ENCODE results near the gene FMO5. TPM values are rescaled to one million over a fixed set of nuclear protein-coding genes. Genes with fewer than 3 reads are reported as not detected.

Gene FMO5
- total RNA-seq, 1 donor from 2014 or later = 1.0 TPM

DNA sequence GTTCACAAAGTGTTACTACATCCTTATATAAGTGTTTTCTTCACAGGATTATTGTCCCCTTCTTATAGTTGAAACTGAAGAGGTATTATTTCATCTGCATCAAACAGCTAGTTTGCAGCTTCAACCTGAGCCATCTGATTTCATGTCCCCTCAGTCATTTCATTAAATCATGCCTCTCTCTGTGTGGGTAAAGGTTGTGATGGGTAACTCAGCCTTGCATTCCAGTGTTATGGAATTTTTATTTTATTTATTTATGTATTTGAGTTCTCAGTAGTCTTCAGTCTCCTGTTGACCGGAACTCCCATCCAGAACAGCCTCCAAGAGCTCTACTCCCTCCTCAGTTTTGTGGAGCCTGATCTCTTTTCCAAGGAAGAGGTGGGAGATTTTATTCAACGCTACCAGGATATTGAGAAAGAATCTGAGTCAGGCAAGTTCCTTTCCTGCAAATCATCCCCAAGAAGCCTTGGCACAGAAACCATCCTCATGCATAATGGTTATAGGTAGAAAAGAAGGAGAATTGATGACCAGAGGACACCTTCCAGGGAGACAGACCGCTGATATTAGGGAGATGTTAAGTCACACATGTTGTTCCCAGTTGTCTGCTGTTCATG is 39.1 kb upstream of the FMO5 start:
- TF ChIP-seq, protein P1, sequence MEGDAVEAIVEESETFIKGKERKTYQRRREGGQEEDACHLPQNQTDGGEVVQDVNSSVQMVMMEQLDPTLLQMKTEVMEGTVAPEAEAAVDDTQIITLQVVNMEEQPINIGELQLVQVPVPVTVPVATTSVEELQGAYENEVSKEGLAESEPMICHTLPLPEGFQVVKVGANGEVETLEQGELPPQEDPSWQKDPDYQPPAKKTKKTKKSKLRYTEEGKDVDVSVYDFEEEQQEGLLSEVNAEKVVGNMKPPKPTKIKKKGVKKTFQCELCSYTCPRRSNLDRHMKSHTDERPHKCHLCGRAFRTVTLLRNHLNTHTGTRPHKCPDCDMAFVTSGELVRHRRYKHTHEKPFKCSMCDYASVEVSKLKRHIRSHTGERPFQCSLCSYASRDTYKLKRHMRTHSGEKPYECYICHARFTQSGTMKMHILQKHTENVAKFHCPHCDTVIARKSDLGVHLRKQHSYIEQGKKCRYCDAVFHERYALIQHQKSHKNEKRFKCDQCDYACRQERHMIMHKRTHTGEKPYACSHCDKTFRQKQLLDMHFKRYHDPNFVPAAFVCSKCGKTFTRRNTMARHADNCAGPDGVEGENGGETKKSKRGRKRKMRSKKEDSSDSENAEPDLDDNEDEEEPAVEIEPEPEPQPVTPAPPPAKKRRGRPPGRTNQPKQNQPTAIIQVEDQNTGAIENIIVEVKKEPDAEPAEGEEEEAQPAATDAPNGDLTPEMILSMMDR (conservative IDR thresholded peaks at IDR 0.05; ENCODE audit: low read depth, low read length) = no peak
- peak; percentile 39 for DNase-seq (ENCODE audit: low read depth)
- H3K4me3 ChIP-seq (ENCODE audit: low read depth, low read length) = no peak overlapping the region

- DNase-seq (ENCODE audit: low read depth) = no peak
- H3K4me3 ChIP-seq (ENCODE audit: low read depth, low read length) = no peak overlapping the region
- TF ChIP-seq, protein P1 (conservative IDR thresholded peaks at IDR 0.05; ENCODE audit: low read depth, low read length) = no peak
These were observed 35.8 kb upstream of the FMO5 start for GRCh38 chr1:147260956-147261355.

- DNase-seq (ENCODE audit: low read depth) = no peak
- TF ChIP-seq, protein P1 (conservative IDR thresholded peaks at IDR 0.05; ENCODE audit: low read depth, low read length) = no peak
These were observed 27.4 kb upstream of the FMO5 start for GRCh38 chr1:147252540-147252939.

GRCh38 chr1:147247656-147248238 is 22.6 kb upstream of the FMO5 start:
- no peak for DNase-seq (ENCODE audit: low read depth)
- H3K4me3 ChIP-seq (ENCODE audit: low read depth, low read length) = no peak overlapping the region
- TF ChIP-seq, protein P1 (conservative IDR thresholded peaks at IDR 0.05; ENCODE audit: low read depth, low read length) = no peak

More at GRCh38 chr1:147252540-147252939, 27.4 kb upstream of the FMO5 start:
- H3K4me3 ChIP-seq (ENCODE audit: low read depth, low read length) = no peak overlapping the region

DNA sequence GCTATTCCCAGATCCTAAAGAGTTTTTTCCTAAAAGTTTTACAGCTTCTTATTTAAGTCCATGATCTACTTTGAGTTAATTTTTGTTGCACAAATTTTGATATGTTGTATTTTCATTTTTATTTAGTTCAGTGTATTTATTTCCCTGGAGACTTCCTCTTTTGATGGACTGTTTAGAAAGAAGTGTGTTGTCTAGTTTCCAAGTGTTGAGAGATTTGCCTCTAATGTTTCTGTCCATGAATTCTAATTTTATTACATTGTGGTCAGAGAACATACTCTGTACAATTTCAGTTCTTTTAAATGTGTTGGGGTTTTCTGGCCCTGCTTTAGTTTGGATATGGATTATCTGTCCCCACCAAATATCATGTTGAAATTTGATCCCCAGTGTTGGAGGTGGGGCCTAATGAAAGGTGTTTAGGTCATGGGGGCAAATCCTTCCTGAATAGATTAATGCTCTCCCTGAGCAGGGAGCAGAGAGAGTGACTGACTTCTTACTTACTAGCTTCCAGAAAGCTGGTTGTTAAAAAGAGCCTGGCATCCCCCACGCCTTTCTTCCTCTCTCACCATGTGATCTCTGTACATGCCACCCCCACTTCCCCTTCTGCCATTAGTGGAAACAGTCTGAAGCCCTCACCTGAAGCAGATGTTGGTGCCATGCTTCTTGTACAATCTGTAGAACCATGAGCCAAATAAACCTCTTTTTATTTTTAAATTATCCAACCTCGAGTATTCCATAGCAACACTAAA is 21.9 kb upstream of the FMO5 start:
- no peak for DNase-seq (ENCODE audit: low read depth)
- no peak overlapping the region for H3K4me3 ChIP-seq (ENCODE audit: low read depth, low read length)
- TF ChIP-seq, protein P1 (conservative IDR thresholded peaks at IDR 0.05; ENCODE audit: low read depth, low read length) = no peak

DNA sequence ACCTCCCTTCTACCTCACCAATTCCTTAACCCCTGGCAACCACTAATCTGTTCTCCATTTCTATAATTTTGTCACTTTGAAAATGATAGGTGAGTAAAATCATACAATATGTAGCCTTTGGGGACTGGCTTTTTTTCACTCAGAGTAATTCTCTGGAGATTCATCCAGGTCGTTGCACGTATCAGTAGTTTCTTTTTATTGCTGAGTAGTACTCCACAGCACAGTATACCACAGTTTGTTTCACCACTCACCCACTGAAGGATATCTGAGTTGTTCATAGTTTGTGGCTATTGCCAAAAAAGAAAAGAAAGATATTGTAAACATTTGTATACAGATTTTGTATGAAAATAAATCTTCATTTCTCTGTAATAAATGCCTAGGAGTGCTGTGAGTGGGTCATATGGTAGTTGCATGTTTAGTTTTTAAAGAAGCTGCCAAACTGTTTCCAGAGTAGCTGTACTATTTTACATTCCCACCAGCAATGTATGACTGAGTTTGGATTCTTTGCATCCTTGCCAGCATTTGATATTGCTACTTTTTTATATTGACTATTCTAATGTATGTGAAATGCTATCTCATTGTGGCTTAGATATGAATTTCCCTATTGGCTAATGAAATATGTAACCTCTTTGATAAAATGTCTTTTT is 21.0 kb upstream of the FMO5 start:
- no peak for DNase-seq (ENCODE audit: low read depth)
- H3K4me3 ChIP-seq (ENCODE audit: low read depth, low read length) = no peak overlapping the region
- TF ChIP-seq, protein P1 (conservative IDR thresholded peaks at IDR 0.05; ENCODE audit: low read depth, low read length) = no peak
